Vagina (tissue), 2 donors: Measurements from ENCODE around the gene EYS.

Experiments used
- CTCF ChIP-seq, 3 experiments: fragments of 450-650 bp in 2 of 3; fragments of 200-600 bp in 1 of 3; sonication (generic) in 1 of 3; IDR thresholded peaks; one replicate each; pipeline ENCODE4 v1.5.1; 2017 to 2019; ENCODE audit warnings: antibody characterized with exemption in 3 of 3, mild to moderate bottlenecking in 2 of 3, moderate library complexity in 2 of 3
- POLR2A ChIP-seq, 2 donors: fragments of 450-650 bp; IDR thresholded peaks; one replicate each; pipeline ENCODE4 v1.6.1; 2017; ENCODE audit warnings: antibody characterized with exemption in 2 of 2, mild to moderate bottlenecking in 2 of 2, moderate library complexity in 2 of 2

- TF ChIP-seq CTCF (IDR thresholded peaks at IDR 0.05) = no peak
- no peak for TF ChIP-seq POLR2A (IDR thresholded peaks at IDR 0.05)
Observed at GRCh38 chr6:64482631-64483030, 1224.4 kb downstream of the EYS start.
